HepG2 (cell line): Measurements from ENCODE around the gene SPESP1. TPM values are rescaled to one million over a fixed set of nuclear protein-coding genes. Genes with fewer than 3 reads are reported as not detected.

Source experiments
- ATAC-seq: fragments of 200-7000 bp; cut with Tn5 transposase; 3 replicates; pipeline ENCODE4 v1.9.1; 2020; ENCODE audit warnings: mild to moderate bottlenecking, moderate library complexity
- BruUV-seq: library from RNA; stranded (reverse); fragments of 400-500 nt; replicated peaks from 2 replicates; lab custom pipeline; 2021; lab: Mats Ljungman, UMichigan
- CTCF ChIA-PET: fragments of 300-600 bp; formaldehyde crosslinking; extraction: SDS; loops from one replicate; lab custom pipeline; 2021; ENCODE audit warnings: low total read pairs, inconsistent platforms, low intra/inter-chr PET ratio; lab: Yijun Ruan, JAX
- POLR2A ChIA-PET: fragments of 350-600 bp; sonication (Branson Sonifier 250); formaldehyde crosslinking; loops from one replicate; lab custom pipeline; 2020; ENCODE audit warnings: antibody characterized with exemption, inconsistent platforms; lab: Yijun Ruan, JAX
- DNase-seq: peaks from one replicate; pipeline ENCODE4 v3.0.0-alpha.2; 2015; ENCODE audit warnings: low spot score
- FAIRE-seq: peaks from 3 replicates; lab custom pipeline; 2011; peaks lifted over from hg19 to GRCh38; lab: Jason Lieb, UNC
- H2AFZ ChIP-seq: one replicate; pipeline ENCODE4 v1.6.1; 2011; ENCODE audit warnings: low read length, inconsistent platforms
- H3K27ac ChIP-seq: fragments of 300-600 bp; 3 replicates; pipeline ENCODE4 v1.8.0; 2011; ENCODE audit warnings: mixed run types, mild to moderate bottlenecking, mixed read lengths, low read length, inconsistent platforms; ENCODE audit not compliant: insufficient read depth; ENCODE audit errors: extremely low read length
- H3K27me3 ChIP-seq, 2 experiments: fragments of 200-600 bp in 1 of 2; 2 replicates in 1 of 2; 3 replicates in 1 of 2; pipeline versions ENCODE4 v1.6.0 to v1.8.0; 2011; ENCODE audit warnings: low read length in 2 of 2, mild to moderate bottlenecking in 2 of 2, moderate library complexity in 2 of 2, inconsistent platforms in 1 of 2; ENCODE audit not compliant: insufficient read depth in 2 of 2, control insufficient read depth in 1 of 2
- H3K36me3 ChIP-seq, 2 experiments: fragments of 200-600 bp in 1 of 2; replicated peaks in 1 of 2; 2 replicates in 1 of 2; 3 replicates in 1 of 2; pipeline versions ENCODE4 v1.5.1 to v1.8.0; 2011; ENCODE audit warnings: low read length in 2 of 2, inconsistent platforms in 1 of 2; ENCODE audit not compliant: insufficient read depth in 2 of 2, control insufficient read depth in 1 of 2
- H3K4me1 ChIP-seq: 2 replicates; pipeline ENCODE4 v1.5.1; 2012; ENCODE audit warnings: low read length, inconsistent platforms; ENCODE audit not compliant: insufficient read depth
- H3K4me2 ChIP-seq: 2 replicates; pipeline ENCODE4 v1.6.0; 2011; ENCODE audit warnings: low read depth, low read length, inconsistent platforms
- H3K4me3 ChIP-seq, 3 experiments: fragments of 200-600 bp in 1 of 3; sonication (generic), shearing (Covaris generic) in 1 of 3; replicated peaks in 1 of 3; 2 replicates each; pipeline ENCODE4 v1.5.1; 2011 to 2016; ENCODE audit warnings: low read length in 3 of 3, inconsistent platforms in 2 of 3, low read depth in 2 of 3, mild to moderate bottlenecking in 2 of 3, control low read depth in 1 of 3, mixed read lengths in 1 of 3; ENCODE audit not compliant: insufficient read depth in 1 of 3
- H3K79me2 ChIP-seq: one replicate; pipeline ENCODE4 v1.6.1; 2011; ENCODE audit warnings: low read length, inconsistent platforms; ENCODE audit not compliant: insufficient read depth
- H3K9ac ChIP-seq: 2 replicates; pipeline ENCODE4 v1.6.0; 2011; ENCODE audit warnings: mild to moderate bottlenecking, low read depth, low read length, inconsistent platforms; ENCODE audit not compliant: insufficient read depth
- H3K9me3 ChIP-seq: 2 replicates; pipeline ENCODE4 v1.5.1; 2012; ENCODE audit warnings: mild to moderate bottlenecking, low read length
- H4K20me1 ChIP-seq: 2 replicates; pipeline ENCODE4 v1.6.0; 2011; ENCODE audit warnings: inconsistent platforms, mild to moderate bottlenecking, low read length, moderate library complexity; ENCODE audit not compliant: insufficient read depth
- CENPBD1 ChIP-seq: sonication (generic); formaldehyde crosslinking; IDR thresholded peaks from 2 replicates; pipeline ENCODE4 v1.8.0; 2022; ENCODE audit warnings: missing genetic modification reagents, low read depth, mild to moderate bottlenecking, borderline replicate concordance
- FOXO4 ChIP-seq: sonication (generic); formaldehyde crosslinking; conservative IDR thresholded peaks from 2 replicates; pipeline ENCODE4 v1.8.1; 2023; ENCODE audit warnings: missing genetic modification reagents
- MZF1 ChIP-seq: sonication (generic); formaldehyde crosslinking; IDR thresholded peaks from 2 replicates; pipeline ENCODE4 v1.8.1; 2023; ENCODE audit warnings: mild to moderate bottlenecking, missing genetic modification reagents, borderline replicate concordance
- ZNF703 ChIP-seq: sonication (generic); formaldehyde crosslinking; IDR thresholded peaks from 2 replicates; pipeline ENCODE4 v1.5.1; 2020; ENCODE audit warnings: missing genetic modification reagents, mild to moderate bottlenecking, moderate library complexity, borderline replicate concordance
- ZNF83 ChIP-seq: sonication (generic); formaldehyde crosslinking; IDR thresholded peaks from 2 replicates; pipeline ENCODE4 v1.4.0; 2020; ENCODE audit warnings: missing genetic modification reagents, mild to moderate bottlenecking, borderline replicate concordance
- WGBS: methylation state at CpG from one replicate; pipeline ENCODE4 v1.1.6; 2017; ENCODE audit warnings: low lambda C conversion rate; 5-methylcytosine and 5-hydroxymethylcytosine counted together
- in situ Hi-C: cut with HindIII; loops from 2 replicates; pipeline ENCODE4 v1.10.0; 2017; ENCODE audit warnings: low pct_unique_long_range_greater_than_20kb; ENCODE audit not compliant: extremely low pct_ligation_motif_present
- intact Hi-C: fragments of 100-400 bp; cut with micrococcal nuclease; formaldehyde crosslinking; loops from one replicate; pipeline ENCODE4 v1.10.0; 2022; ENCODE audit not compliant: unreplicated experiment
- polyA plus RNA-seq, 8 experiments: library from polyadenylated mRNA; depleted of rRNA in 3 of 8; stranded (reverse) in 7 of 8; unstranded in 1 of 8; fragments of >200 nt; fragmentation: Illumina TruSeq in 4 of 8; extraction: Trizol in 4 of 8; gene quantifications; 2 replicates each; pipeline versions ENCODE4 v1.2.1 to v1.2.3, GENCODE V29; 2011 to 2016; ENCODE audit warnings: low read depth in 4 of 8, missing spikeins in 1 of 8, mixed read lengths in 1 of 8; ENCODE audit not compliant: insufficient read depth in 1 of 8
- total RNA-seq, 5 experiments: library from RNA; depleted of rRNA; stranded (reverse); fragments of >200 nt; fragmentation: Illumina TruSeq; extraction: Trizol; gene quantifications; 2 replicates each; pipeline ENCODE4 v1.2.3, GENCODE V29; 2016; ENCODE audit warnings: low read depth in 1 of 5

The SPESP1 gene
- total and polyA plus RNA-seq, 2 of the 13 experiments (the other 11 are each of a cell fraction or from before 2014, with no cell fraction given): not detected

- Histone ChIP-seq H3K4me1 (no peaks in the 10 kb centered on the region), H3K27ac (no peak overlapping the region), H3K4me2 (no peak overlapping the region), H3K9me3 (no peaks in the 10 kb centered on the region), H3K36me3 (no peaks in the 10 kb centered on the region), H3K27me3 (peaks cover 0 to 6% of the 10 kb centered on the region in 2 experiments; a peak in 1 of 5 replicates), H3K4me3 (no peak overlapping the region), H2AFZ (no peak overlapping the region), H3K79me2 (no peaks in the 10 kb centered on the region), H4K20me1 (no peaks in the 10 kb centered on the region), H3K9ac (no peak overlapping the region)
- ATAC-seq (no peak), DNase-seq (no peak), FAIRE-seq (no peak)
- in situ Hi-C loops: no loop called here
- no peak for TF ChIP-seq FOXO4 (CRISPR knock-in tag)
- TF ChIP-seq CENPBD1 (CRISPR knock-in tag): no peak
- intact Hi-C loops: no loop called here
- WGBS: 51% methylated on average over 3 of the region's 3 CpGs
- no TSS peak for BruUV-seq
- CTCF ChIA-PET: no interaction called here
- POLR2A ChIA-PET: no interaction called here
Measured at GRCh38 chr15:68984586-68984985, 54.3 kb downstream of the SPESP1 start.

GRCh38 chr15:68985361-68985891, 55.1 kb downstream of the SPESP1 start:
- Histone ChIP-seq H3K27me3 (peaks cover 0 to 6% of the 10 kb centered on the region in 2 experiments; a peak in 1 of 5 replicates), H3K79me2 (no peaks in the 10 kb centered on the region), H4K20me1 (no peaks in the 10 kb centered on the region), H2AFZ (no peak overlapping the region), H3K36me3 (no peaks in the 10 kb centered on the region), H3K4me3 (no peak overlapping the region), H3K27ac (no peak overlapping the region), H3K4me2 (no peak overlapping the region)
- in situ Hi-C loops (no loop called here), intact Hi-C loops (no loop called here)
- DNase-seq: no peak
- CTCF ChIA-PET: no interaction called here
- POLR2A ChIA-PET: no interaction called here
- TF ChIP-seq MZF1 (no peak), ZNF703 (CRISPR knock-in tag) (no peak), ZNF83 (no peak)
- TF ChIP-seq, all 625 proteins: peak for 0
- FAIRE-seq (no peak), ATAC-seq (no peak)
- no peaks in the 10 kb centered on the region for H3K9me3 ChIP-seq
- no peaks in the 10 kb centered on the region for H3K4me1 ChIP-seq
- no peak overlapping the region for H3K9ac ChIP-seq
- 47% methylated on average over 5 of the region's 5 CpGs for WGBS
- BruUV-seq: no TSS peak
